K562 (cell line): ENCODE measurements around the gene DHCR7. TPM values are rescaled to one million over a fixed set of nuclear protein-coding genes. Genes with fewer than 3 reads are reported as not detected.

Experiments used
- ATAC-seq: fragments of 200-7000 bp; cut with Tn5 transposase; 3 replicates; pipeline ENCODE4 v1.9.1; 2020; ENCODE audit warnings: moderate library complexity
- Bru-seq: library from RNA; stranded (reverse); fragments of 400-500 nt; gene quantifications from one replicate; lab custom pipeline; 2021; lab: Mats Ljungman, UMichigan
- BruChase-seq, 2 experiments: library from RNA; stranded (reverse); fragments of 400-500 nt; gene quantifications; one replicate each; lab custom pipeline; 2021; lab: Mats Ljungman, UMichigan
- BruUV-seq: library from RNA; stranded (reverse); fragments of 400-500 nt; replicated peaks from 2 replicates; lab custom pipeline; 2021; lab: Mats Ljungman, UMichigan
- CTCF ChIA-PET: fragments of 300-600 bp; formaldehyde crosslinking; extraction: SDS; loops from one replicate; lab custom pipeline; 2021; ENCODE audit warnings: low intra/inter-chr PET ratio; lab: Yijun Ruan, JAX
- POLR2A ChIA-PET: fragments of 300-600, 350-650 bp; sonication (Branson Sonifier 250); formaldehyde crosslinking; extraction: SDS; loops from one replicate; lab custom pipeline; 2021; ENCODE audit warnings: antibody characterized with exemption, inconsistent platforms; lab: Yijun Ruan, JAX
- DNase-seq, 4 experiments: peaks; one replicate each; pipeline versions ENCODE4 v3.0.0 to v3.0.0-alpha.2; 2011 to 2018; ENCODE audit warnings: low spot score in 3 of 4, mixed read lengths in 3 of 4; ENCODE audit errors: extremely low read depth in 1 of 4
- FAIRE-seq: peaks from 2 replicates; lab custom pipeline; 2011; peaks lifted over from hg19 to GRCh38; lab: Jason Lieb, UNC
- H2AFZ ChIP-seq: 2 replicates; pipeline ENCODE4 v1.6.0; 2011; ENCODE audit warnings: low read depth, low read length, control low read depth, inconsistent platforms
- H3K27ac ChIP-seq: fragments of 200-600 bp; 3 replicates; pipeline ENCODE4 v1.8.0; 2011; ENCODE audit warnings: low read depth, mild to moderate bottlenecking, control low read depth, inconsistent platforms, low read length, moderate library complexity, mixed read lengths; ENCODE audit errors: extremely low read depth
- H3K27me3 ChIP-seq, 2 experiments: fragments of 300-600 bp in 1 of 2; 2 replicates in 1 of 2; 3 replicates in 1 of 2; pipeline versions ENCODE4 v1.6.0 to v1.8.0; 2011; ENCODE audit warnings: inconsistent platforms in 2 of 2, low read length in 2 of 2, mild to moderate bottlenecking in 1 of 2, mixed read lengths in 1 of 2, moderate library complexity in 1 of 2; ENCODE audit not compliant: control insufficient read depth in 2 of 2, insufficient read depth in 2 of 2
- H3K36me3 ChIP-seq: fragments of 300-600 bp; 3 replicates; pipeline ENCODE4 v1.8.0; 2011; ENCODE audit warnings: mild to moderate bottlenecking, low read length, inconsistent platforms; ENCODE audit not compliant: control insufficient read depth, insufficient read depth
- H3K4me1 ChIP-seq, 2 experiments: fragments of 200-600 bp in 1 of 2; replicated peaks in 1 of 2; 2 replicates in 1 of 2; 3 replicates in 1 of 2; pipeline versions ENCODE4 v1.5.1 to v1.8.0; 2011; ENCODE audit warnings: inconsistent platforms in 2 of 2, low read length in 2 of 2, mild to moderate bottlenecking in 1 of 2, mixed read lengths in 1 of 2, moderate library complexity in 1 of 2; ENCODE audit not compliant: control insufficient read depth in 2 of 2, insufficient read depth in 2 of 2
- H3K4me2 ChIP-seq: 2 replicates; pipeline ENCODE4 v1.6.1; 2011; ENCODE audit warnings: low read length, control low read depth, inconsistent platforms, mixed read lengths; ENCODE audit not compliant: insufficient read depth
- H3K4me3 ChIP-seq: fragments of 200-600 bp; sonication (generic), shearing (Covaris generic); 2 replicates; pipeline ENCODE4 v1.5.1; 2016; ENCODE audit warnings: control low read depth, inconsistent platforms
- H3K79me2 ChIP-seq: fragments of 200-600 bp; 3 replicates; pipeline ENCODE4 v1.8.0; 2011; ENCODE audit warnings: low read length, inconsistent platforms; ENCODE audit not compliant: control insufficient read depth, insufficient read depth
- H3K9ac ChIP-seq, 2 experiments: 2 replicates each; pipeline versions ENCODE4 v1.6.0 to v1.6.1; 2011; ENCODE audit warnings: low read depth in 2 of 2, low read length in 2 of 2, control low read depth in 1 of 2, inconsistent platforms in 1 of 2, mild to moderate bottlenecking in 1 of 2, mixed read lengths in 1 of 2; ENCODE audit not compliant: insufficient read depth in 1 of 2
- H3K9me1 ChIP-seq: one replicate; pipeline ENCODE4 v1.6.0; 2011; ENCODE audit warnings: inconsistent platforms, mild to moderate bottlenecking, low read length, moderate library complexity; ENCODE audit not compliant: control insufficient read depth, insufficient read depth
- H3K9me3 ChIP-seq: replicated peaks from 2 replicates; pipeline ENCODE4 v1.5.1; 2011; ENCODE audit warnings: low read depth, low read length, inconsistent platforms; ENCODE audit not compliant: control insufficient read depth, insufficient read depth
- H4K20me1 ChIP-seq: replicated peaks from 2 replicates; pipeline ENCODE4 v1.6.1; 2011; ENCODE audit warnings: low read length, inconsistent platforms, mixed read lengths; ENCODE audit not compliant: control insufficient read depth, insufficient read depth
- KLF16 ChIP-seq: IDR thresholded peaks from 2 replicates; pipeline ENCODE4 v1.6.1; 2016; ENCODE audit warnings: antibody characterized with exemption
- PHF20 ChIP-seq: fragments of 450-650 bp; IDR thresholded peaks from 2 replicates; pipeline ENCODE4 v1.6.1; 2018; ENCODE audit not compliant: partially characterized antibody
- TAF7 ChIP-seq: fragments of 450-650 bp; IDR thresholded peaks from 2 replicates; pipeline ENCODE4 v1.6.1; 2016; ENCODE audit warnings: missing genetic modification characterization, missing compliant biosample characterization
- ZNF23 ChIP-seq: fragments of 250-450 bp; sonication (Bioruptor Pico); IDR thresholded peaks from 2 replicates; pipeline ENCODE4 v1.4.0; 2020; ENCODE audit warnings: mild to moderate bottlenecking
- WGBS: fragments of 100-300 bp; shearing (Covaris generic); methylation state at CpG from one replicate; pipeline ENCODE4 v1.1.6; 2016; ENCODE audit warnings: low coverage, mixed read lengths; ENCODE audit not compliant: insufficient coverage; ENCODE audit errors: missing lambda C conversion rate; 5-methylcytosine and 5-hydroxymethylcytosine counted together
- in situ Hi-C: fragments of 300-500 bp; cut with MboI; formaldehyde crosslinking; loops from 4 replicates; pipeline ENCODE4 v1.15.0; 2018; ENCODE audit warnings: inconsistent platforms, mixed read lengths
- intact Hi-C: fragments of 100-400 bp; cut with micrococcal nuclease; formaldehyde crosslinking; loops from 2 replicates; pipeline ENCODE4 v1.14.2; 2022
- long read RNA-seq, 3 experiments: library from polyadenylated mRNA in 2 of 3; library from RNA in 1 of 3; unstranded in 2 of 3; stranded (forward) in 1 of 3; transcript quantifications; one replicate each; pipeline ENCODE4 v2.0.0, GENCODE V29; 2019 to 2022
- polyA minus RNA-seq, 3 experiments: library from RNA; depleted of rRNA, polyadenylated mRNA; stranded (reverse); fragments of >200 nt; gene quantifications; 2 replicates each; pipeline ENCODE4 v1.2.3, GENCODE V29; 2011
- polyA plus RNA-seq, 8 experiments: library from polyadenylated mRNA; depleted of rRNA in 4 of 8; stranded (reverse) in 5 of 8; unstranded in 3 of 8; fragments of >200 nt; fragmentation: Nextera tagmentation in 2 of 8; fragmentation: Illumina TruSeq in 1 of 8; extraction: Ambion mirVana in 2 of 8; extraction: Trizol in 1 of 8; gene quantifications; 2 replicates each; pipeline versions ENCODE4 v1.2.1 to v1.2.3, GENCODE V29; 2011 to 2014; ENCODE audit warnings: inconsistent platforms in 1 of 8, missing spikeins in 1 of 8
- total RNA-seq, 7 experiments: library from RNA; depleted of rRNA in 6 of 7; stranded (reverse); fragments of >200 nt in 6 of 7; fragmentation: Illumina TruSeq in 2 of 7; extraction: Trizol in 2 of 7; gene quantifications; 2 replicates each; pipeline versions ENCODE4 v1.2.1 to v1.2.3, GENCODE V29; 2011 to 2021; ENCODE audit warnings: low replicate concordance in 1 of 7
- TF ChIP-seq, protein P1 (sequence below), 2 experiments: fragments of 150-350 bp in 1 of 2; IDR thresholded peaks; 2 replicates each; pipeline ENCODE4 v1.6.1; 2012 to 2016; ENCODE audit warnings: low read depth in 2 of 2, low read length in 2 of 2, mild to moderate bottlenecking in 1 of 2, moderate library complexity in 1 of 2
- TF ChIP-seq, protein P2 (sequence below): IDR thresholded peaks from 2 replicates; pipeline ENCODE4 v1.6.1; 2016; ENCODE audit warnings: missing genetic modification characterization, missing compliant biosample characterization

Gene DHCR7, protein sequence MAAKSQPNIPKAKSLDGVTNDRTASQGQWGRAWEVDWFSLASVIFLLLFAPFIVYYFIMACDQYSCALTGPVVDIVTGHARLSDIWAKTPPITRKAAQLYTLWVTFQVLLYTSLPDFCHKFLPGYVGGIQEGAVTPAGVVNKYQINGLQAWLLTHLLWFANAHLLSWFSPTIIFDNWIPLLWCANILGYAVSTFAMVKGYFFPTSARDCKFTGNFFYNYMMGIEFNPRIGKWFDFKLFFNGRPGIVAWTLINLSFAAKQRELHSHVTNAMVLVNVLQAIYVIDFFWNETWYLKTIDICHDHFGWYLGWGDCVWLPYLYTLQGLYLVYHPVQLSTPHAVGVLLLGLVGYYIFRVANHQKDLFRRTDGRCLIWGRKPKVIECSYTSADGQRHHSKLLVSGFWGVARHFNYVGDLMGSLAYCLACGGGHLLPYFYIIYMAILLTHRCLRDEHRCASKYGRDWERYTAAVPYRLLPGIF
- 183 and 461 TPM in 2 replicates for total RNA-seq (2011; cell fraction: chromatin; rRNA removed; ENCODE audit: low replicate concordance)
- 625 and 780 TPM in 2 replicates for total RNA-seq (2011; cell fraction: nucleolus; rRNA removed)
- total RNA-seq (2011; cell fraction: nucleoplasm; rRNA removed) = 410 and 462 TPM in 2 replicates
- total RNA-seq (2014; rRNA removed) = 96.8 and 126 TPM in 2 replicates
- 34.2 and 38.0 TPM in 2 replicates for total RNA-seq (2014; rRNA removed; fragmentation: Illumina TruSeq; extraction: Trizol)
- total RNA-seq (2015; rRNA removed; fragmentation: Illumina TruSeq; extraction: Trizol) = 45.5 and 48.0 TPM in 2 replicates
- total RNA-seq (2021) = 176 and 181 TPM in 2 replicates
- 107 and 268 TPM in 2 replicates for polyA plus RNA-seq (2011; rRNA removed)
- 249 and 261 TPM in 2 replicates for polyA plus RNA-seq (2011; cell fraction: cytosol; rRNA removed)
- polyA plus RNA-seq (2011; cell fraction: nucleus; rRNA removed) = 198 and 205 TPM in 2 replicates
- 92.0 and 179 TPM in 2 replicates for polyA plus RNA-seq (2012)
- polyA plus RNA-seq (2014; fragmentation: Illumina TruSeq; extraction: Trizol) = 136 and 192 TPM in 2 replicates
- polyA plus RNA-seq (2014; fragmentation: Nextera tagmentation; extraction: Ambion mirVana) = 10 to 100 TPM in 1 of 2 experiments, 1 to 10 TPM in 1; 8.4 to 14.5 TPM
- 82.4 and 83.0 TPM in 2 replicates for polyA plus RNA-seq (2014; rRNA removed)
- polyA minus RNA-seq (2011; rRNA and poly(A)+ RNA removed) = 91.4 and 116 TPM in 2 replicates
- polyA minus RNA-seq (2011; cell fraction: cytosol; rRNA and poly(A)+ RNA removed) = 249 and 302 TPM in 2 replicates
- 51.8 and 90.1 TPM in 2 replicates for polyA minus RNA-seq (2011; cell fraction: nucleus; rRNA and poly(A)+ RNA removed)
- percentile 84 among the genes with signal in this experiment for Bru-seq, nascent RNA
- percentile 85 among the genes with signal in this experiment for BruChase-seq, experiment 1, labeled RNA remaining after a 2-hour chase
- percentile 95 among the genes with signal in this experiment for BruChase-seq, experiment 2, labeled RNA remaining after a 6-hour chase
- long read RNA-seq, experiment 1, transcript DHCR7-202 (9 exons, 2,601 nt) = minor isoform, 8 of 754 reads
- long read RNA-seq, experiment 1, transcript DHCR7-201 (9 exons, 2,666 nt) = major isoform, 280 of 754 reads
- long read RNA-seq, experiment 1, partial matches to known transcripts = 373 of 754 reads
- long read RNA-seq, experiment 1, other reads (novel, unspliced or antisense) = 93 of 754 reads
- long read RNA-seq, experiment 2, transcript DHCR7-201 (9 exons, 2,666 nt) = major isoform, 154 of 244 reads
- long read RNA-seq, experiment 2, transcript DHCR7-202 (9 exons, 2,601 nt) = minor isoform, 8 of 244 reads
- long read RNA-seq, experiment 2, partial matches to known transcripts = 31 of 244 reads
- long read RNA-seq, experiment 2, other reads (novel, unspliced or antisense) = 50 of 244 reads
- long read RNA-seq, experiment 3, transcript DHCR7-202 (9 exons, 2,601 nt) = minor isoform, 7 of 160 reads
- long read RNA-seq, experiment 3, transcript DHCR7-201 (9 exons, 2,666 nt) = major isoform, 116 of 160 reads
- long read RNA-seq, experiment 3, partial matches to known transcripts = 24 of 160 reads
- long read RNA-seq, experiment 3, other reads (novel, unspliced or antisense) = 13 of 160 reads

DNA sequence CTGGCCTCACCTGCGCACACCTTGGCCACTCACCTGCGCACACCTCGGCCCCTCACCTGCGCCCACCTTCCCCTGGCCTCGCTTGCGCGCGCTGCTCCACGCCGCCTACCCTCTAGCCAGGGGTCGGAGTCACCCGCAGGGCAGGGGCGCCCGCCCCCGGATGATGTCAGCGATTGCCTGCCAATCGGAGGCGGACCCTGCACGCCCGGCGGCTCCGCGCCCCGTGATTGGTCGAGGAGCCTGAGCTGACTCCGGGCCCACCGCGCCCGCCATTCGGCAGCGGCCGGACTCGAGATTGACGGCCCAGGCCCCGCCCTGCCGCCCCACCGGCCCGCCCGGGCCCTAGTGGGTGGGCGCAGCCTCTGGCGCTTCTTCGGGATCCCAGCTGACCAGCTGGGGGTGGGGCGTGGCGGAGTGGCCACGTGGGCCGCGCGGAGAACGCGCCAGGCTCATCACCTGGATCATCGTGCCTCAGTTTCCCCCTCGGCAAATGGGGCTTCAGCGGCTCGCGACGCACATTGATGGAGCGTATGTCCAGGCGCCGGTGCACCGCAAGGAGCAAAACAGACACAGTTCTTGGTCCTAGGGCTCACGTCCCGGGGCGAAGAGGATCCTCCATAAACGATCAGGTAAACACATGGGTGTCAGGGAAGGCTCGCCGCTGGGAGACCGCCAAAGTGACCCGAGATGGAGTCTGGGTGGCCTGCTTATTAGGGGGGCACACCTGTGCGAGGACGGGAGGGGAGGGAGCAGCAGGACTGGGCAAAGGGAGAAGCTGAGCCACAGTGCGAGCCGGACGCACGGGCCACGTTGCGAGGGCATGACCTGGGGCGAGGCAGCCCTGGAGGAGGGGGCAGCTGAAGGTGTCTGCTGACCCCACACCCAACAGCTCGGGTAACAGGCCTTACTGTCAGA is at the start of gene DHCR7:
Gene DHCR7, minus strand, starts transcription at position 137 of the 915 bp plus-strand sequence. CDS start 3,441 bp downstream, outside the sequence.
- peak; percentile 97 to 99 (median 98) for DNase-seq
- CTCF ChIA-PET = no interaction called here
- in situ Hi-C loops = no loop called here
- BruUV-seq = no TSS peak
- peak; percentile 85 for FAIRE-seq
- peaks cover 44% of the 10 kb centered on the region for H3K36me3 ChIP-seq
- H2AFZ ChIP-seq = peak within 1 kb of the TSS; percentile 91
- peak within 1 kb of the TSS; percentile 79 for H3K27ac ChIP-seq
- POLR2A ChIA-PET = interaction anchor here (0.7 to 3.2 kb wide), 4 partner anchors 8 to 15 kb away, joined by 3 to 26 read pairs (median 8); no protein-coding TSS in a partner anchor
- H3K4me1 ChIP-seq = peaks cover 12 to 38% of the 10 kb centered on the region in 2 experiments; a peak in 4 of 5 replicates
- peak within 1 kb of the TSS; percentile 80 to 96 for H3K9ac ChIP-seq
- peak within 1 kb of the TSS; percentile 67 for H3K4me3 ChIP-seq
- H3K9me3 ChIP-seq = 0 out of 2 replicates have a peak, but pooled peaks cover 3% of the 10 kb centered on the region
- ATAC-seq = peak; percentile 93
- no peaks in the 10 kb centered on the region; the same call in 1 of the 2 replicates for H4K20me1 ChIP-seq
- intact Hi-C loops = loop anchor here (10.0 kb wide), 1 partner anchor 86 kb away; the partner anchor contains the start of gene KRTAP5-8
- H3K27me3 ChIP-seq = no peaks in the 10 kb centered on the region
- no peaks in the 10 kb centered on the region for H3K9me1 ChIP-seq
- WGBS = under 1% methylated on average over 68 of the region's 78 CpGs
- H3K79me2 ChIP-seq = peaks cover 76% of the 10 kb centered on the region
- peak within 1 kb of the TSS; percentile 95 for H3K4me2 ChIP-seq
- TF ChIP-seq ZNF23 (CRISPR knock-in tag) (no peak), TAF7 (no peak), KLF16 (no peak), PHF20 (no peak)
- TF ChIP-seq, protein P1, sequence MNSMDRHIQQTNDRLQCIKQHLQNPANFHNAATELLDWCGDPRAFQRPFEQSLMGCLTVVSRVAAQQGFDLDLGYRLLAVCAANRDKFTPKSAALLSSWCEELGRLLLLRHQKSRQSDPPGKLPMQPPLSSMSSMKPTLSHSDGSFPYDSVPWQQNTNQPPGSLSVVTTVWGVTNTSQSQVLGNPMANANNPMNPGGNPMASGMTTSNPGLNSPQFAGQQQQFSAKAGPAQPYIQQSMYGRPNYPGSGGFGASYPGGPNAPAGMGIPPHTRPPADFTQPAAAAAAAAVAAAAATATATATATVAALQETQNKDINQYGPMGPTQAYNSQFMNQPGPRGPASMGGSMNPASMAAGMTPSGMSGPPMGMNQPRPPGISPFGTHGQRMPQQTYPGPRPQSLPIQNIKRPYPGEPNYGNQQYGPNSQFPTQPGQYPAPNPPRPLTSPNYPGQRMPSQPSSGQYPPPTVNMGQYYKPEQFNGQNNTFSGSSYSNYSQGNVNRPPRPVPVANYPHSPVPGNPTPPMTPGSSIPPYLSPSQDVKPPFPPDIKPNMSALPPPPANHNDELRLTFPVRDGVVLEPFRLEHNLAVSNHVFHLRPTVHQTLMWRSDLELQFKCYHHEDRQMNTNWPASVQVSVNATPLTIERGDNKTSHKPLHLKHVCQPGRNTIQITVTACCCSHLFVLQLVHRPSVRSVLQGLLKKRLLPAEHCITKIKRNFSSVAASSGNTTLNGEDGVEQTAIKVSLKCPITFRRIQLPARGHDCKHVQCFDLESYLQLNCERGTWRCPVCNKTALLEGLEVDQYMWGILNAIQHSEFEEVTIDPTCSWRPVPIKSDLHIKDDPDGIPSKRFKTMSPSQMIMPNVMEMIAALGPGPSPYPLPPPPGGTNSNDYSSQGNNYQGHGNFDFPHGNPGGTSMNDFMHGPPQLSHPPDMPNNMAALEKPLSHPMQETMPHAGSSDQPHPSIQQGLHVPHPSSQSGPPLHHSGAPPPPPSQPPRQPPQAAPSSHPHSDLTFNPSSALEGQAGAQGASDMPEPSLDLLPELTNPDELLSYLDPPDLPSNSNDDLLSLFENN (IDR thresholded peaks at IDR 0.05; ENCODE audit: low read depth in 2 of 2, low read length in 2 of 2) = no peak
- TF ChIP-seq, protein P2, sequence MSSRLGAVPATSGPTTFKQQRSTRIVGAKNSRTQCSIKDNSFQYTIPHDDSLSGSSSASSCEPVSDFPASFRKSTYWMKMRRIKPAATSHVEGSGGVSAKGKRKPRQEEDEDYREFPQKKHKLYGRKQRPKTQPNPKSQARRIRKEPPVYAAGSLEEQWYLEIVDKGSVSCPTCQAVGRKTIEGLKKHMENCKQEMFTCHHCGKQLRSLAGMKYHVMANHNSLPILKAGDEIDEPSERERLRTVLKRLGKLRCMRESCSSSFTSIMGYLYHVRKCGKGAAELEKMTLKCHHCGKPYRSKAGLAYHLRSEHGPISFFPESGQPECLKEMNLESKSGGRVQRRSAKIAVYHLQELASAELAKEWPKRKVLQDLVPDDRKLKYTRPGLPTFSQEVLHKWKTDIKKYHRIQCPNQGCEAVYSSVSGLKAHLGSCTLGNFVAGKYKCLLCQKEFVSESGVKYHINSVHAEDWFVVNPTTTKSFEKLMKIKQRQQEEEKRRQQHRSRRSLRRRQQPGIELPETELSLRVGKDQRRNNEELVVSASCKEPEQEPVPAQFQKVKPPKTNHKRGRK (tag) = no peak
